NK-92 (cell line): ENCODE results near the gene EVI5L.
"Not testable (repeated sequence)": the region's sequence is repeated elsewhere in the genome, so short reads cannot be mapped to it uniquely, and the experiment has no call there.

ENCODE experiments used
- DNase-seq: peaks from one replicate; lab custom pipeline; 2025; ENCODE audit not compliant: unreplicated experiment; lab: John Stamatoyannopoulos, UW

Gene EVI5L

GRCh38 chr19:7816040-7816439 is 14.0 kb upstream of the EVI5L start:
- DNase-seq: not testable (repeated sequence)

- no peak for DNase-seq
These were observed 12.2 kb upstream of the EVI5L start for GRCh38 chr19:7817801-7818200.

- DNase-seq: no peak
These were observed 11.2 kb upstream of the EVI5L start for GRCh38 chr19:7818806-7819205.

GRCh38 chr19:7819337-7819736 is 10.7 kb upstream of the EVI5L start:
- DNase-seq: no peak

GRCh38 chr19:7820588-7820987 is 9.4 kb upstream of the EVI5L start:
- no peak for DNase-seq

GRCh38 chr19:7822910-7823515 is 7.0 kb upstream of the EVI5L start:
- no peak for DNase-seq

- no peak for DNase-seq
These were observed 6.2 kb upstream of the EVI5L start for GRCh38 chr19:7823686-7824301.

- DNase-seq: no peak
These were observed 875 bp upstream of the EVI5L start for GRCh38 chr19:7829166-7829520.

- no peak for DNase-seq
These were observed 304 bp downstream of the EVI5L start for GRCh38 chr19:7830272-7830771.

GRCh38 chr19:7830823-7831222 is 805 bp downstream of the EVI5L start:
- no peak for DNase-seq

- DNase-seq: no peak
These were observed 1.4 kb downstream of the EVI5L start for GRCh38 chr19:7831452-7831851.

- DNase-seq: no peak
These were observed 2.0 kb downstream of the EVI5L start for GRCh38 chr19:7832009-7832408.

- DNase-seq: no peak
These were observed 2.8 kb downstream of the EVI5L start for GRCh38 chr19:7832781-7833180.

- DNase-seq: no peak
These were observed 3.4 kb downstream of the EVI5L start for GRCh38 chr19:7833225-7834099.

- no peak for DNase-seq
These were observed 9.5 kb downstream of the EVI5L start for GRCh38 chr19:7839476-7839875.

GRCh38 chr19:7840629-7841028 is 10.6 kb downstream of the EVI5L start:
- no peak for DNase-seq

GRCh38 chr19:7841751-7842660 is 12.0 kb downstream of the EVI5L start:
- DNase-seq: no peak

- DNase-seq: no peak
These were observed 12.8 kb downstream of the EVI5L start for GRCh38 chr19:7842661-7843294.

GRCh38 chr19:7843521-7843920 is 13.5 kb downstream of the EVI5L start:
- DNase-seq: no peak

GRCh38 chr19:7844405-7844804 is 14.4 kb downstream of the EVI5L start:
- DNase-seq: no peak

- DNase-seq: no peak
These were observed 14.9 kb downstream of the EVI5L start for GRCh38 chr19:7844951-7845350.
